Activated CD4-positive, alpha-beta T cell treated with anti-CD3 and anti-CD28 coated beads, Interleukin-2, amount 10 ng/mL, durations not matched to agents 24 days and 14 days (primary cell): ENCODE measurements around the gene CBLC. TPM values are rescaled to one million over a fixed set of nuclear protein-coding genes. Genes with fewer than 3 reads are reported as not detected.
"Not testable (repeated sequence)": the region's sequence is repeated elsewhere in the genome, so short reads cannot be mapped to it uniquely, and the experiment has no call there.

Source experiments
- DNase-seq: peaks from one replicate; pipeline ENCODE4 v3.0.0; 2022
- H3K27ac Mint-ChIP-seq: one replicate; pipeline ENCODE4 v1.8.0; 2022; ENCODE audit warnings: mild to moderate bottlenecking, mixed read lengths
- H3K27me3 Mint-ChIP-seq: one replicate; pipeline ENCODE4 v1.8.0; 2022; ENCODE audit warnings: mixed read lengths
- H3K36me3 Mint-ChIP-seq: one replicate; pipeline ENCODE4 v1.8.0; 2022; ENCODE audit warnings: low read depth, mild to moderate bottlenecking, mixed read lengths
- H3K4me1 Mint-ChIP-seq: one replicate; pipeline ENCODE4 v1.8.0; 2021; ENCODE audit warnings: mixed read lengths
- H3K4me3 Mint-ChIP-seq: one replicate; pipeline ENCODE4 v1.8.0; 2022; ENCODE audit warnings: mild to moderate bottlenecking, moderate library complexity, mixed read lengths
- H3K9me3 Mint-ChIP-seq: one replicate; pipeline ENCODE4 v1.8.0; 2021; ENCODE audit warnings: mixed read lengths
- intact Hi-C: fragments of 100-400 bp; cut with micrococcal nuclease; formaldehyde crosslinking; loops from one replicate; pipeline ENCODE4 v1.15.1; 2023
- total RNA-seq: library from RNA; stranded (reverse); gene quantifications from 2 replicates; pipeline ENCODE4 v1.2.3, GENCODE V29; 2022

The CBLC gene
- total RNA-seq, 1 donor from 2014 or later: not detected

GRCh38 chr19:44765033-44765948 is 12.4 kb upstream of the CBLC start:
- H3K36me3 Mint-ChIP-seq: peaks cover 19% of the 10 kb centered on the region
- no peaks in the 10 kb centered on the region for H3K27me3 Mint-ChIP-seq
- no peak for DNase-seq
- H3K27ac Mint-ChIP-seq: no peak overlapping the region
- H3K4me1 Mint-ChIP-seq: peaks cover 50% of the 10 kb centered on the region
- H3K9me3 Mint-ChIP-seq: peaks cover 3% of the 10 kb centered on the region
- intact Hi-C loops: no loop called here
- no peak overlapping the region for H3K4me3 Mint-ChIP-seq

DNA sequence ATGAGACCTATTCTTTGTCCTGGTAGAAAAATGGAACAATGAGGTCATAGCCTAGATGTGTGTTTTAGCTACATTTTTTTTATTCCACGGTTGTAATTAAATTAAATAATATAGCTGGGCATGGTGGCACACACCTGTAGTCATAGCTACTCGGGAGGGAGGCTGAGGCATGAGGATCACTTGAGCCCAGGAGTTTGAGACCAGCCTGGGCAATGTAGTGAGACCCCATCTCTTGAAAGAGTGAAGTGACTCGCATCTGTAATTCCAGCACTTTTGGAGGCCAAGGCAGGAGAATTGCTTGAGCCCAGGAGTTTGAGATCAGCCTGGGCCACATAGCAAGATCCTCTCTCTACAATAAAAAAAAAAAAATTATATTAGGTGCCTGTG is 11.7 kb upstream of the CBLC start:
- Mint-ChIP-seq H3K4me3 (no peak overlapping the region), H3K27me3 (no peaks in the 10 kb centered on the region), H3K27ac (no peak overlapping the region), H3K9me3 (peaks cover 3% of the 10 kb centered on the region), H3K4me1 (peaks cover 53% of the 10 kb centered on the region), H3K36me3 (peaks cover 14% of the 10 kb centered on the region)
- DNase-seq: no peak
- intact Hi-C loops: no loop called here

- Mint-ChIP-seq H3K9me3 (peaks cover 3% of the 10 kb centered on the region), H3K4me1 (peaks cover 52% of the 10 kb centered on the region), H3K27me3 (no peaks in the 10 kb centered on the region), H3K4me3 (peak overlapping the region; percentile 2), H3K27ac (no peak overlapping the region), H3K36me3 (peaks cover 6% of the 10 kb centered on the region)
- peak; percentile 70 for DNase-seq
- intact Hi-C loops: no loop called here
Measured at GRCh38 chr19:44767295-44768180, 10.2 kb upstream of the CBLC start.

DNA sequence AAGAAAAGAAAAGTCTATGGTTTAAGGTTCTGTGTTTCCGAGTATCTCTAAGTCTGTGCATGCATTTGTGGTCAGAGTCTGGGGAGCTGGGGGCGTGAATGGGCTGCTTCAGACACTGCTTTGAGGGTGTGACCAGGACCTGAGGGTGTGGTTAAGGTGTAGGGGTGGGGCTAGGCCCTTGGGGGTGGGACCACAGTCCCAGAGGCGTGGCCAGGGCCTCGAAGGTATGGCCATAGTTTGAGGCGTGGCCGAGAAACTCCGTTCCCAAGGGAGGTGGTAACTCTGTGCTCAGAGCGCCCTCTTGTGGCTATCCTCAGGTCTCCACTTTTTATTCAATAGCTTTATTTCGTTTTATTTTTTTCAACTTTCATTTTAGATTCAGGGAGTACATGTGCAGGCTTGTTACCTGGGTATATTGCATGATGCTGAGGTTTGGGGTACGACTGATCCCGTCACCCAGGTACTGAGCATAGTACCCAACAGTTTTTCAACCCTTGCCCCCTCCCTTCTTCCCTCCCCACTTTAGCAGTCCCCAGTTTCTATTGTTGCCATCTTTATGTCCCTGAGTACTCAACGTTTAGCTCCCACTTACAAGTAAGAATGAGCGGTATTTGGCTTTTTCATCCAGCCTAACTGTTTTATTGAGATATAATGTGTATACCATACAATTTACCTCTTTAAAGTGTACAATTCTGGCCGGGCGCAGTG is 7.0 kb upstream of the CBLC start:
- H3K9me3 Mint-ChIP-seq: peaks cover 3% of the 10 kb centered on the region
- H3K27ac Mint-ChIP-seq: peak overlapping the region; percentile 34
- intact Hi-C loops: loop anchor here (1.0 kb wide), 5 partner anchors 17 to 113 kb away; no protein-coding TSS in a partner anchor
- peak overlapping the region; percentile 47 for H3K4me3 Mint-ChIP-seq
- H3K4me1 Mint-ChIP-seq: peaks cover 33% of the 10 kb centered on the region
- DNase-seq: peak; percentile 99
- peaks cover 8% of the 10 kb centered on the region for H3K27me3 Mint-ChIP-seq
- no peaks in the 10 kb centered on the region for H3K36me3 Mint-ChIP-seq

DNA sequence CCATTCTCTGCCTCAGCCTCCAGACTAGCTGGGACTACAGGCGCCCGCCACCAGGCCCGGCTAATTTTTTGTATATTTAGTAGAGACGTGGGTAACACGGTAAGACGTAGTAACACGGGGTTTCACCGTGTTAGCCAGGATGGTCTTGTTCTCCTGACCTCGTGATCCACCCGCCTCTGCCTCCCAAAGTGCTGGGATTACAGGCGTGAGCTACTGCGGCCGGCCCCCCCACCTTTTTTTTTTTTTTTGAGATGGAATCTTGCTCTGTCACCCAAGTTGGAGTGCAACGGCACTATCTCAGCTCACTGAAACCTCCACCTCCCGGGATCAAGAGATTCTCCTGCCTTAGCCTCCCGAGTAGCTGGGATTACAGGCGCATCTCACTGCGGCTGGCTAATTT is 5.5 kb upstream of the CBLC start:
- H3K9me3 Mint-ChIP-seq, H3K27ac Mint-ChIP-seq, H3K4me3 Mint-ChIP-seq, H3K36me3 Mint-ChIP-seq, H3K27me3 Mint-ChIP-seq, intact Hi-C loops, DNase-seq: not testable (repeated sequence)
- H3K4me1 Mint-ChIP-seq: peaks cover 32% of the 10 kb centered on the region

DNA sequence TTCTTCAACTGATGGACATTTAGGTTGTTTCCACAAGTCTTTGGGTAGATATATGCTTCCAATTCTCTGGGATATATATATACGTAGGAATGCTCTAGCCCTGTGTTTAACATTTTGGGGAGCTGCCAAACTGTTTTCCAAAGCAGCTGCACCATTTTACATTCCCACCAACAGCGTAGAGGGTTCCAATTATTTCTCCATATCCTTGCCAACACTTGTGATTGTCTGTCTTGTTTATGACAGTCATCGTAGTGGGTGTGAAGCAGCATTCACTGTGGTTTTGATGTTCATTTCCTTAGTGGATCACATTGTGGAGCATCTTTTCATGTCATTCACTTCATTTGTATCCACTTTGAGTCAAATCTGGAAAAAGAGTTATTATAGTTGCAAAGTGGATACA is 4.7 kb upstream of the CBLC start:
- Mint-ChIP-seq H3K4me1 (peaks cover 24% of the 10 kb centered on the region), H3K9me3 (no peaks in the 10 kb centered on the region)

GRCh38 chr19:44775676-44776240 is 1.9 kb upstream of the CBLC start:
- Mint-ChIP-seq H3K27ac (no peak overlapping the region), H3K9me3 (no peaks in the 10 kb centered on the region), H3K27me3 (peaks cover 9% of the 10 kb centered on the region), H3K4me1 (peaks cover 2% of the 10 kb centered on the region), H3K36me3 (no peaks in the 10 kb centered on the region), H3K4me3 (no peak overlapping the region)
- intact Hi-C loops: no loop called here
- no peak for DNase-seq

More for the DNA sequence above, 4.7 kb upstream of the CBLC start:
- Mint-ChIP-seq H3K4me3 (no peak overlapping the region), H3K36me3 (no peaks in the 10 kb centered on the region), H3K27me3 (peaks cover 9% of the 10 kb centered on the region), H3K27ac (no peak overlapping the region)
- intact Hi-C loops: no loop called here
- DNase-seq: no peak

DNA sequence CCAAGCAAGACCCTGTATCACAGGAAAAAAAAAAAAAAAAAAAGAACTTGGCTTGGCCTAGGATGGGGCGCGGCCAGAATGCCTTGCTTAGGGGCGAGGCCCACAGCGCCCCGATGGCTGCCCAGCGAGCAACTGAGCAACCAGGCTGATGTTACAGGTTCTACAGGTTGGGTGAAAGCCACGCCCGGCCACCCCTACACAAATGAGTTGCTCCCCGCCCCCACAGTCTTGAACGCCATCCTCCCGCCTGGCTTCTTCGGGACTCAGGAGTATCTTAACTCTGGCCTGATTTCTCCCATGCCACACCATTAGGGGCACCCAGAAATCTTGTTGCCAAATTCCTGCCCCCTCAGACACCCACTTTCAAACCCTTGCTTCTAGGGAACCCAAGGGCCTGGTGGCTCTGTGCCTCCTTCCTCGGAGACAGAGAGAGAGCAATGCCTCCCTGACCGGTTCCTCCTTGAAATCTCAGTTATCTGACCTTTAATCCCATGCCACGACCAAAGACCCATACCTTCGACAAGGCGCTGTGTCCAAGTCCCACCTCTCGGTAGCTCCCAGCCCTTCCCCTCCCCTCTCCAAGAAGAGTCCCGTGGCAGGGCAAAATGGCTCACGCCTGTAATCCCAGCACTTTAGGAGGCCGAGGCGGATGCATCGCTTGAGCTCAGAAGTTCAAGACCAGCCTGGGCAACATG is 1.1 kb upstream of the CBLC start:
- peaks cover 9% of the 10 kb centered on the region for H3K27me3 Mint-ChIP-seq
- intact Hi-C loops: no loop called here
- no peaks in the 10 kb centered on the region for H3K36me3 Mint-ChIP-seq
- H3K27ac Mint-ChIP-seq: no peak overlapping the region
- H3K4me1 Mint-ChIP-seq: no peaks in the 10 kb centered on the region
- H3K4me3 Mint-ChIP-seq: no peak overlapping the region
- H3K9me3 Mint-ChIP-seq: no peaks in the 10 kb centered on the region
- DNase-seq: no peak

DNA sequence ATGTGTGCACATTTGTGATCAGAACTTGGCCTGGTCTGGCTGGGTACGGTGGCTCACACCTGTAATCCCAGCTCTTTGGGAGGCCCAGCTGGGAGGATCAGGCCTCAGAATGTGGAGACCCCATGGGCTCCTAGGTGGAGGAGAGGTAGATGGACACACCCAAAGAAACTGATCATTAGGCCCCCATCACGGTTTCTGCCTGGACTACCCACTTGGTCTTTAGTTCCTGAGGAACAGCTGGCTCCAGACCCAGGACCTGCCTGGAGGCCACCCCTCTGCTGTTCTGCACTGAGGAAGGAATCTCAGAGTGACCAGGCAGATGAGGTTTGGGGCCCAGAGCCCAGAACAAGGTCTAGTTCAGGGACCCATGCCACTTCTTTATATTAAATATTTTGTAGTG is 1.5 kb downstream of the CBLC start:
- DNase-seq: no peak
- Mint-ChIP-seq H3K27me3 (peaks cover 4% of the 10 kb centered on the region), H3K4me1 (peaks cover under 1% of the 10 kb centered on the region), H3K4me3 (no peak overlapping the region), H3K27ac (no peak overlapping the region), H3K9me3 (no peaks in the 10 kb centered on the region), H3K36me3 (no peaks in the 10 kb centered on the region)
- intact Hi-C loops: no loop called here

DNA sequence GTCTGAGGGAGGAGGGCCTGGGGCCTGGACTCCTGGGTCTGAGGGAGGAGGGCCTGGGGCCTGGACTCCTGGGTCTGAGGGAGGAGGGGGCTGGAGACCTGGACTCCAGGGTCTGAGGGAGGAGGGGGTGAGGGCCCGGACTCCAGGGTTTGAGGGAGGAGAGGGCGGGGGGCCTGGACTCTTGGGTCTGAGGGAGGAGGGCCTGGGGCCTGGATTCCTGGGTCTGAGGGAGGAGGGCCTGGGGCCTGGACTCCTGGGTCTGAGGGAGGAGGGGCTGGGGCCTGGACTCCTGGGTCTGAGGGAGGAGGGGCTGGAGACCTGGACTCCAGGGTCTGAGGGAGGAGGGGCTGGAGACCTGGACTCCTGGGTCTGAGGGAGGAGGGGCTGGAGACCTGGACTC is 4.0 kb downstream of the CBLC start:
- H3K4me1 Mint-ChIP-seq, DNase-seq, intact Hi-C loops, H3K4me3 Mint-ChIP-seq, H3K27me3 Mint-ChIP-seq, H3K9me3 Mint-ChIP-seq, H3K27ac Mint-ChIP-seq, H3K36me3 Mint-ChIP-seq: not testable (repeated sequence)

- peaks cover 6% of the 10 kb centered on the region for H3K4me1 Mint-ChIP-seq
- no peaks in the 10 kb centered on the region for H3K9me3 Mint-ChIP-seq
- no peak overlapping the region for H3K4me3 Mint-ChIP-seq
- H3K27ac Mint-ChIP-seq: no peak overlapping the region
- DNase-seq: no peak
- peaks cover 4% of the 10 kb centered on the region for H3K27me3 Mint-ChIP-seq
- intact Hi-C loops: no loop called here
- H3K36me3 Mint-ChIP-seq: no peaks in the 10 kb centered on the region
Measured at GRCh38 chr19:44782729-44783128, 5.0 kb downstream of the CBLC start.

- no peak overlapping the region for H3K4me3 Mint-ChIP-seq
- DNase-seq: no peak
- intact Hi-C loops: no loop called here
- no peak overlapping the region for H3K27ac Mint-ChIP-seq
- peaks cover 6% of the 10 kb centered on the region for H3K4me1 Mint-ChIP-seq
- H3K36me3 Mint-ChIP-seq: no peaks in the 10 kb centered on the region
- no peaks in the 10 kb centered on the region for H3K9me3 Mint-ChIP-seq
- peaks cover 4% of the 10 kb centered on the region for H3K27me3 Mint-ChIP-seq
Measured at GRCh38 chr19:44783545-44783944, 5.9 kb downstream of the CBLC start.

DNA sequence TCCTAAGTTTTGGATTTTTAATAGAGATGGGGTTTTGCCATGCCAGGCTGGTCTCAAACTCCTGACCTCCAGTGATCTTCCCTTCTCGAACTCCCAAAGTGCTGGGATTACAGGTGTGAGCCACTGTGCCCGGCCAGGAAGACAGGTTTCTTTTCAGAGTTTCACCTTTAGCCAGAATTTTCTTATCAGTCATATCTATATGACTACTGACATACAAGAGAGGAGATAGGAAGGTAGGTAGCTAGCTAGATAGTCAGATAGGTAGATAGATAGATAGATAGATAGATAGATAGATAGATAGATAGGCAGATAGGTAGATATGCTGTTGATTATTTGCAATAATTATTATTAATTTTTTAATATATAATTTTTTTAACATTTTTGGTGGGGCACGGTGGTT is 7.6 kb downstream of the CBLC start:
- Mint-ChIP-seq H3K4me1 (peaks cover 6% of the 10 kb centered on the region), H3K27ac (no peak overlapping the region), H3K9me3 (no peaks in the 10 kb centered on the region), H3K36me3 (no peaks in the 10 kb centered on the region), H3K27me3 (peaks cover 4% of the 10 kb centered on the region), H3K4me3 (no peak overlapping the region)
- intact Hi-C loops: no loop called here
- no peak for DNase-seq
